Measurements from ENCODE around the gene CSNK2A3.

- no peak for TF ChIP-seq CTCF (IDR thresholded peaks at IDR 0.05)
- TF ChIP-seq POLR2A (IDR thresholded peaks at IDR 0.05) = no peak
Measured at GRCh38 chr11:11318961-11319360, 34.1 kb downstream of the CSNK2A3 start.

Measured in uterus (tissue), 2 donors.